Measurements from ENCODE around the gene CACNA1E. TPM values are rescaled to one million over a fixed set of nuclear protein-coding genes. Genes with fewer than 3 reads are reported as not detected.

CACNA1E gene
- total and polyA plus RNA-seq, 2 donors (not counting 1 experiment from before 2014, with no cell fraction given): 0.37 to 0.40 TPM

GRCh38 chr1:181765451-181766026, 282.2 kb downstream of the CACNA1E start:
- no peaks in the 10 kb centered on the region for H3K27me3 ChIP-seq (replicated peaks in 1 of 4; ENCODE audit: control extremely low read depth in 1 of 4, control insufficient read depth in 3 of 4, insufficient read depth in 4 of 4, low read length in 3 of 4)
- Mint-ChIP-seq H3K4me3 (no peak overlapping the region), H3K27me3 (peaks cover 5% of the 10 kb centered on the region), H3K9me3 (ENCODE audit: insufficient read depth) (no peaks in the 10 kb centered on the region), H3K27ac (no peak overlapping the region), H3K4me1 (no peaks in the 10 kb centered on the region)
- H3K4me2 ChIP-seq (replicated peaks; ENCODE audit: low read depth, low read length, poor library complexity, severe bottlenecking): no peak overlapping the region
- H3K9ac ChIP-seq (ENCODE audit: low read length): no peak overlapping the region
- no peak overlapping the region for H3K27ac ChIP-seq (ENCODE audit: low read length in 2 of 2)
- ATAC-seq (ENCODE audit: low read depth): no peak
- H3K4me1 ChIP-seq (ENCODE audit: control insufficient read depth in 2 of 2, insufficient read depth in 2 of 2, low read length in 2 of 2): no peaks in the 10 kb centered on the region
- no peaks in the 10 kb centered on the region for H3K9me3 ChIP-seq (ENCODE audit: control extremely low read depth in 1 of 3, control insufficient read depth in 2 of 3, insufficient read depth in 1 of 3, low read length in 2 of 3)
- H4K20me1 ChIP-seq (ENCODE audit: control insufficient read depth, insufficient read depth, low read length, poor library complexity, severe bottlenecking): no peaks in the 10 kb centered on the region
- DNase-seq: no peak
- intact Hi-C loops (cut with micrococcal nuclease): no loop called here
- POLR2A ChIA-PET: no interaction called here
- CTCF ChIA-PET: no interaction called here
- H3K79me2 ChIP-seq (ENCODE audit: control insufficient read depth, insufficient read depth, low read length): no peaks in the 10 kb centered on the region
- no peak overlapping the region for H2AFZ ChIP-seq (ENCODE audit: insufficient read depth, low read depth, low read length, poor library complexity, severe bottlenecking)
- 100% methylated on average over 2 of the region's 5 CpGs for WGBS (ENCODE audit: insufficient coverage)
- no peaks in the 10 kb centered on the region for H3K36me3 ChIP-seq (replicated peaks in 1 of 2; ENCODE audit: control extremely low read depth in 1 of 2, control insufficient read depth in 1 of 2, extremely low read depth in 1 of 2, insufficient read depth in 2 of 2, low read length in 1 of 2)
- TF ChIP-seq EZH2 (IDR thresholded peaks at IDR 0.05; ENCODE audit: borderline replicate concordance, insufficient read depth, low read depth, low read length, poor library complexity, severe bottlenecking) (no peak), CTCF (IDR thresholded peaks at IDR 0.05) (no peak)
- no peak overlapping the region for H3K4me3 ChIP-seq (ENCODE audit: control extremely low read depth in 1 of 5, extremely low read depth in 1 of 5, insufficient read depth in 1 of 5, low read depth in 2 of 5, low read length in 4 of 5)

GRCh38 chr1:181767001-181767708, 283.8 kb downstream of the CACNA1E start:
- POLR2A ChIA-PET: no interaction called here
- Histone ChIP-seq H2AFZ (ENCODE audit: insufficient read depth, low read depth, low read length, poor library complexity, severe bottlenecking) (no peak overlapping the region), H3K27ac (ENCODE audit: low read length in 2 of 2) (no peak overlapping the region)

More at GRCh38 chr1:181767001-181767708, 283.8 kb downstream of the CACNA1E start:
- H3K9me3 Mint-ChIP-seq (ENCODE audit: insufficient read depth): no peaks in the 10 kb centered on the region
- CTCF ChIA-PET: no interaction called here
- H3K4me1 ChIP-seq (ENCODE audit: control insufficient read depth in 2 of 2, insufficient read depth in 2 of 2, low read length in 2 of 2): no peaks in the 10 kb centered on the region
- DNase-seq (no peak), ATAC-seq (ENCODE audit: low read depth) (no peak)
- H3K27me3 Mint-ChIP-seq: peaks cover 5% of the 10 kb centered on the region
- H3K9ac ChIP-seq (ENCODE audit: low read length): no peak overlapping the region
- no peaks in the 10 kb centered on the region for H3K27me3 ChIP-seq (replicated peaks in 1 of 4; ENCODE audit: control extremely low read depth in 1 of 4, control insufficient read depth in 3 of 4, insufficient read depth in 4 of 4, low read length in 3 of 4)
- no peaks in the 10 kb centered on the region for H3K36me3 ChIP-seq (replicated peaks in 1 of 2; ENCODE audit: control extremely low read depth in 1 of 2, control insufficient read depth in 1 of 2, extremely low read depth in 1 of 2, insufficient read depth in 2 of 2, low read length in 1 of 2)
- no peaks in the 10 kb centered on the region for H3K79me2 ChIP-seq (ENCODE audit: control insufficient read depth, insufficient read depth, low read length)
- no peaks in the 10 kb centered on the region for H3K9me3 ChIP-seq (ENCODE audit: control extremely low read depth in 1 of 3, control insufficient read depth in 2 of 3, insufficient read depth in 1 of 3, low read length in 2 of 3)
- WGBS (ENCODE audit: insufficient coverage): 84% methylated on average over 2 of the region's 2 CpGs
- H3K27ac Mint-ChIP-seq: no peak overlapping the region
- no peak overlapping the region for H3K4me3 ChIP-seq (ENCODE audit: control extremely low read depth in 1 of 5, extremely low read depth in 1 of 5, insufficient read depth in 1 of 5, low read depth in 2 of 5, low read length in 4 of 5)
- H3K4me1 Mint-ChIP-seq: no peaks in the 10 kb centered on the region
- H4K20me1 ChIP-seq (ENCODE audit: control insufficient read depth, insufficient read depth, low read length, poor library complexity, severe bottlenecking): no peaks in the 10 kb centered on the region
- no peak overlapping the region for H3K4me2 ChIP-seq (replicated peaks; ENCODE audit: low read depth, low read length, poor library complexity, severe bottlenecking)
- TF ChIP-seq EZH2 (IDR thresholded peaks at IDR 0.05; ENCODE audit: borderline replicate concordance, insufficient read depth, low read depth, low read length, poor library complexity, severe bottlenecking) (no peak), CTCF (IDR thresholded peaks at IDR 0.05) (no peak)
- H3K4me3 Mint-ChIP-seq: no peak overlapping the region
- intact Hi-C loops (cut with micrococcal nuclease): no loop called here
